SH-SY5Y (cell line): ENCODE results near the gene NFIL3.

Experiments
- GATA2 ChIP-seq: IDR thresholded peaks from 2 replicates; pipeline ENCODE4 v1.6.1; 2011; ENCODE audit warnings: mild to moderate bottlenecking, low read depth, low read length
- GATA3 ChIP-seq: IDR thresholded peaks from 2 replicates; pipeline ENCODE4 v1.6.1; 2011; ENCODE audit warnings: low read depth, mild to moderate bottlenecking, low read length, moderate library complexity

DNA sequence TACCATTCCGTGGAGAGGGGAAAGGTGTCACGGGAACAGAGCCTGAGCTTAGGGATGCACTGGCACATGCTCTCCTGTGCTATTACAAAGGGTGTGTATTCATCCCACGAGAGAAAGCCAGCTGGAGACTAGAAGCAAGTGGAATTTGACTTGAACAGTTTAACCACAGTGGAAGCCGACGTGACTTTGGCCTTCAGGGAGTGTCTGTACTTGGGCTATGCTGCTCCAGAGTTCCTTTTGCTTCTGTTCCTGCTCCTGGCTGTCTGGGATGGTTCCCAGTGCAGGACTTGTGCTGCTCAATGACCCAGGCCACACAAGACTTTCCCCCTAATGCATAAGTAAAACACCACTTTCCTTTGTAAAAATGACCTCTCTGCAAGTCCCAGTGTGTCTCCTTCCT, 7.9 kb upstream of the NFIL3 start:
- TF ChIP-seq GATA2 (no peak), GATA3 (no peak)
